NB4 (cell line): ENCODE results near the gene LRRC37B.
"Not testable (repeated sequence)": the region's sequence is repeated elsewhere in the genome, so short reads cannot be mapped to it uniquely, and the experiment has no call there.

Experiments
- CTCF ChIP-seq: IDR thresholded peaks from one replicate; pipeline ENCODE4 v1.5.1; 2012; ENCODE audit warnings: low read depth, low read length
- MYC ChIP-seq: IDR thresholded peaks from 2 replicates; pipeline ENCODE4 v1.6.1; 2011; ENCODE audit warnings: low read depth, low read length
- POLR2A ChIP-seq: IDR thresholded peaks from 2 replicates; pipeline ENCODE4 v1.6.1; 2011; ENCODE audit warnings: mild to moderate bottlenecking; ENCODE audit not compliant: insufficient read length; ENCODE audit errors: extremely low read depth
- TF ChIP-seq, protein P1 (sequence below): IDR thresholded peaks from 2 replicates; pipeline ENCODE4 v1.6.1; 2011; ENCODE audit warnings: low read depth, low read length

DNA sequence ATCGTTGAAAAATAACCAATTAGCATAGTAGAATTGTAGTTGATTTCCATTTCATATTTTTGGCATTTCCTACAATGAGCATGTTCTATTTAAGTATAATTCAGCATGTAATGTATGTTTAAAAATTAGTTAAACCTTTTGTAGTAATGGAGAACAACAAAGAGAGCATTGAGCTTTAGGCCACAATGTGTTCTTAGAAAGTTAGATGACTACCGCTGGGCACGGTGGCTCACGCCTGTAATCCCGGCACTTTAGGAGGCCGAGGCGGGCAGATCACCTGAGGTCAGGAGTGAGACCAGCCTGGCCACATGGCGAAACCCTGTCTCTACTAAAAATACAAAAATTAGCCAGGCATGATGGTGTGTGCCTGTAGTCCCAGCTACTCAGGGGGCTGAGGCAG lies 93.1 kb downstream of the LRRC37B start:
- not testable (repeated sequence) for TF ChIP-seq POLR2A, CTCF, MYC
- TF ChIP-seq, protein P1, sequence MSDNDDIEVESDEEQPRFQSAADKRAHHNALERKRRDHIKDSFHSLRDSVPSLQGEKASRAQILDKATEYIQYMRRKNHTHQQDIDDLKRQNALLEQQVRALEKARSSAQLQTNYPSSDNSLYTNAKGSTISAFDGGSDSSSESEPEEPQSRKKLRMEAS = not testable (repeated sequence)
